Muscle of back (tissue), 11 donors: ENCODE measurements around the gene CAPN14. TPM values are rescaled to one million over a fixed set of nuclear protein-coding genes. Genes with fewer than 3 reads are reported as not detected.
A peak's percentile ranks its signal among the peaks of the same experiment; 100 is the strongest.
"Not testable (repeated sequence)": the region's sequence is repeated elsewhere in the genome, so short reads cannot be mapped to it uniquely, and the experiment has no call there.

Experiments
- DNase-seq, 3 donors: peaks; one replicate each; pipeline versions ENCODE4 v3.0.0 to v3.0.0-alpha.2; 2013
- polyA plus RNA-seq, 10 donors: library from polyadenylated mRNA; unstranded; fragments of 120-200 nt; gene quantifications; one replicate each; pipeline ENCODE4 v1.2.1, GENCODE V29; 2013; ENCODE audit not compliant: insufficient read length in 10 of 10

CAPN14 gene
- polyA plus RNA-seq, 10 donors, result 0.04 to 0.11 (median 0.07) TPM; not detected in 6

DNA sequence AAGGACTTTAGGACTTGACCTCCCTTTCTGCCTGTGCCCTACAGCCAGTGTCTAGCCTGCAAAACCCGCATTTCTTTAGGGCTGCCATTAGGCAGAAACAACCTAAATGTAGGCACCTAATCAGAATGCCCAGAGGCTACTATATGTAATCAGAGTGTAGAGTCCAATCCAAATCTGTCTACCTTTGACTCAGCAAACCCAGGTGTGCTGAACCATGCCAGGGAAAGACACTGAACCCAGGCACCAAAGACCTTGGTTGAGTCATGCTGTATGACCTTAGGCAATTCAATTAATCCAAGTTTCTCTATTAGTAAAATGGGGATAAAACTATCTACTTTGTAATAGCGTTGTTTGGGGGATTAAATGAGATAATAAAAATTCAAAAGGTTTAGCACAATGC, 20.7 kb downstream of the CAPN14 start:
- no peak for DNase-seq

DNA sequence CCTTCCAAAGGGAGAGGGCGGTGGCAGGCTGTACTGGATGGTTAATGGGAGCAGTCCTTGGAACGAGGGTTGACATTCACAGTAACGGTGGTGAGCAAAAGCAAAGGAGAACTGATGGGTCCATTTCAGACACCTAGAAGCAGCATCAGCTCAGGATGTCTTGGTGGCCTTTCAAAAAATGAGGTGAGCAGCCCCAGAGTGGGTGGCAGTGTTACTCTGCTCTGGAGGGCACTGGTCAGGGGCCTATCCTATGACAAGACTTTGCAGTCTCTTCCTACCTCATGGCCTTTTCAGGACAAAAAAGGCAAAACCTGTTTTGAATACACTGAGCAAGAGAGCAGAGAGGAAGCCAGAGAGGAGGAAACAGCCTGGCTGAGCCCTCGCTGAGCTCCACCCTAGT, 23.5 kb downstream of the CAPN14 start:
- DNase-seq, result no peak

DNA sequence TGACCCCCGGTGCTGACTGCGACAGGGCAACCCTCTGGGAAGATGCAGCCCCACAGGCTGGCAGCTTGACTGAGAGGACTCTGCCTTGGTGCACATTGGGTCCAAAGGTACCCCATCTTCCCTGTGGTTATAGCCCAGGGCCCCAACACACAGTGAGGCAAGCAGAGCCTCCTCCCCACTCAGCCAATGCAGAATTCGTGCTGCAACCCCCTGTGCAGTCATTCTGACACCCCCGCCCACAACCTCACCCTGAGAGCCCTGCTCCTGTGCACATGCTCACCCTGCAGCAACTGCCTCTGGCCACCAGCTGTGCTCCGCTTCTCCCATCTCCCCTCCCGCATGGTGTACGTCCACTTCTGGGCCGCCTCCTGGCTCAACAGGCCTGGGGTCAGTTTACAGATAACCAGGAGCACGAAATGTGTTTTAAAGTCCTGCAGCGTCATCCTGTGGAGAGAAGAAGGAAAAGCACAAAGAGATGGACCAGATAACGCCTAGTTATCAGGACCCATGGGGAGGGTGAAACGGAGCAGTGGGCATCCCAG, 24.4 kb downstream of the CAPN14 start:
- DNase-seq, result no peak

DNA sequence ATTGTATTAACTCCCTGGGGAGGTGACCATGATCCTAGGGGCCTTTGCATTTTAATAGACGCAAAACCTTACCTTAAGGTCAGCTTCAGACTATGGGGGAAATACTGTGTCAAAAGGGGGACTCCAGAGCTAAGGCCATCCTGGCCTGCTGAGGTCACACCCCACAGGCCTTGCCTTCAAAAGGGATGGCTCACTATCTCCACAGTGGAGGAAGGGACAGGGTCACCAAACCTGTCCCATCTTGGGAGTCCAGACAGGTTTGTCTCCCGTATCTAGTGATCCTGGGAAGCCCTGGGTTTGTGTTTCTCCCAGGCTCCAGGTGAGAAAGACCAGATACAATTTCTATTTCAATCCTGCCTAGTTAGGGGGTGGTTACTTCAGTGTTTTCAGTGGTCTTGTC, 24.9 kb downstream of the CAPN14 start:
- DNase-seq, result no peak

DNA sequence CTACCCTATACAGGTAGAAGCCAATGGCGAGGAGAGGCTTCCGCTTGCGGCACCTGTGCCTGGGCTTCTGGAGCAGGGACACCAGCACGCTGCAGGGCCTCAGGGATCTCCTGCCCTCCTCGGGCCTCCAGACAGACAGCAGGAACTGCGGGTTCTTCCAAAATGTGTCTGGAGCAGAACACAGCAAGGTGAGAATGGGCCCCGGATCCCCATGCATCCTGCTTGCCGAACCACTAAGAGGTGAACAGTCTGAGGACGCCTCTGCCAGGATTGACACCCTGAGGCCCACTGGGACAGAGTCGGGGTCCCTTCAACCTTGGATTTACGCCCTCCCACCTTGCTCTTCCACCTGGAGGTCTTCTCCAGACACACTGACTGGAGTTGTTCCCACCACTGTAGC, 25.4 kb downstream of the CAPN14 start:
- DNase-seq, result no peak

DNA sequence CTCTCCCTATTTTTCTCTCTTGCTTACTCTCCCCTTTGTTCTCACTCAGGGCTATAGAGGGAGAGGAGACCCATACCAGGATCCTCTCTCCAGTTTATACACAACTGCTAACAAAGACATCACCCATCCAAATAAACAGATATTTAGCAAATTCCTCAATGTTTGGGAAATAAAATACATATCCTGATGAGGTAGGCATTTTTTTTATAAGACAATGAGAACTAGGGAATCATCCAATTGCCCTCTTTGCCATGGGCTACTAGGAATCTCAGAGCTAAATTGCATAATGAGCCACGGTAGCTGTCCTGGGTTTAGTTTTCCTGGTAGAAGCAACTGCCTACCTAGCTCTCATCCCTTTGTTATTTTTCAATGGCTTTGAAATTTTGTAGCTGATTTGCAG, 27.1 kb downstream of the CAPN14 start:
- DNase-seq, result no peak

DNA sequence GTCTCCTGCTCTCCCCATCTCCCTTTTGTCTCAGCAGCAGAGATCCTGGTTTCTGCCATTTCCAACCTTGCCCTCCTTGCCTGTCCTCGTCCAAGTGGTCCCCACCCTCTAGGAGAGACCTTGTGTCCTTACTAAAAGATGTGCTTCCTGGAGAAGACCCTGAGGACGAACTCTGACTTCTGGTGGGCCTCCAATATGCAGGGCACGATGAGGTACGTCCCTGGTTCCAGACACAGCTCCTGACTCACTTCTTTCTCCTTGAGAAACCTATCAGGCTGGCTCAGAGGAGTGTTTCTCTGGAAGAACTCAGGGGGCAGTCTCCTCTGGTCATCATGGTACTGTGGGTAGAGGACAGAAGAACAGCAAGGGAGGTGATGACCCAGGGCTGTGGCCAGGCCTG, 28.2 kb downstream of the CAPN14 start:
- no peak for DNase-seq

DNA sequence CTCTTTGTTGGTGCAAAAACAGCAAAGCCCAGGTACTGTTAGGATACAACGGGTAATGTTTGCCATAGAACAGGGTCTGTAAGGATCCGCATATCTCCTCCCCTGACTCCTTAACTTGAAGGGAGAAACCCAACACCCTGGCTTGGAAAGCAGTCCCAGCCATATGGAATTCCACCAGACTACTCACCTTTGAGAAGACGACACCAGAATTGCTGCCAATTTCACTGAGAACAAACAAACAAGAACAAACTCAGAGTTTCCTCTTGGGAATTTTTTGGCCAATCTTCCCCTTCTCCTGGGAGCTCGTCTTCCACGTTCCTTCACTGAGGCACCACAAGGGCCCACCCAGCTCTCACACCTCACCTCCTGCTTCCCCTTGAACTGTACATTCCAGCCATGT, 29.2 kb downstream of the CAPN14 start:
- DNase-seq, result no peak

DNA sequence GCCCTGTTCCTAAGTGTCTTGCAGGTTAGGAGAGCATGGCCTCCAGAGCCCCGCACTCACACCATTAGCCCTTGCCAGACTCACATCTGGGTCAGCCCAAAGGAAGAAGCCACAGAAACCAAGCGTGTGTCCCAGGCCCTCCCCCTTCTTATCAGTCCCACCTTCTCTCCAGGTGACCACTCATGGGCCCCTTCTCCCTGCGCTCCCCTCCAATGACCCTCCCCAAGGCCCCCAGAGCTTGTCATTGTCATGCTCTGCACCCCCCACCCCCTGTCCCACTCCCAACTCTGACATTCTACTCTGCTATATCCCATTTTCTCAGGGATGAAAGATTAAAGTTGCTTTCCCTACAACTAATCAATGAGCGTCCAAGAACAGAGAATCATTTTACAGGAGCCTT, 30.1 kb downstream of the CAPN14 start:
- DNase-seq, result no peak

DNA sequence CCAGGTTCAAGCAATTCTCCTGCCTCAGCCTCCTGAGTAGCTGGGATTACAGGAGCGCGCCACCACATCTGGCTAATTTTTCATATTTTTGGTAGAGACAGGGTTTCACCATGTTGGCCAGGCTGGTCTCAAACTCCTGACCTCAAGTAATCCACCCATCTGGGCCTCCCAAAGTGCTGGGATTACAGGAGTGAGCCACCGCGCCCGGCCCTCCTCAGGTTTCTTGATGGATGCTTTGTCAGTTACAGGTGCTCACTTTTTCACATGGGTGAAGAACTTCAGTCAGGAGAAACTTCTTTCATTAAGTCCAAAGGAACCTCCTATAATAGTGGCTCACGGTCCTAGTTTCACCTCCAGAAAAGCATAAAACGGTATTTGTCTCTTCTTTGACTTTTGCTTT, 33.3 kb downstream of the CAPN14 start:
- DNase-seq, result not testable (repeated sequence)

DNA sequence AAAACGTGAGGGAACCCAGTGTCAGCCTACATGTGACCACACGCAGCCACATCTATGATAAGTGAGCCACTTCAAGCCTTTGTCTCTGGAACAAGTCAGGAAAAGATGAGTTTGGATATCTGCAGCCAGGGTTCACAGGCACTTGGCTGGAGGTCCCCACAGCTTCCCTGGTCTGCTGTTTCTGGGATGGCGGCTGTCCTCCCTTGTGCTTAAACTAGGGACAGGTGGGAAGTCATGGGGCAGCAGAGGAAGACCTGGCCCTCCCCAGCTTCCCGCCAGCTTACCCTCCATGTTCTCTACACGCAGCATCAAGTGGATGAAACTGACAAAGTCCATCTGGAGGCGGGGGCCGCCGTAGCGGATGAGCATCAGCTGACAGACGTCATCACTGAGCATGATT, 40.6 kb downstream of the CAPN14 start:
- no peak for DNase-seq

DNA sequence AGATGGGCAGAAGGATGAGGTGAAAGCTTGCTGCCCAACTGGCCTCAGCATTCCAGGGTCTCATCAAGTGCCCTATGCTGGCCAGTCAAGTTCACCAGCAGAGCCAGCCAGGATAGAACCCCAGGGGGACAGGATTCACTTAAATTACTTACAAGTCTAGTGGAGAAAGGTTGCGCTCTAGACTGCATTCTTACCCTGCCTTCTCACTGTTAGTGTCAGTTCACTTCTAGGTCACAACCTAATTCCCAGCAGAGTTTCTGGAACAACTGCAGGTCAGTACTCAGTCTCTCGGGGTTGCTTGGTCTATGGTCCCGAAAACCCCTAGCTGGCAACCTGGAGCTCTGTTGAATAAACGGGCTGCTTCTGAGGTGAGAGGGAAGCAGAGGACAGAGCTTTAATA, 46.2 kb downstream of the CAPN14 start:
- no peak for DNase-seq

DNA sequence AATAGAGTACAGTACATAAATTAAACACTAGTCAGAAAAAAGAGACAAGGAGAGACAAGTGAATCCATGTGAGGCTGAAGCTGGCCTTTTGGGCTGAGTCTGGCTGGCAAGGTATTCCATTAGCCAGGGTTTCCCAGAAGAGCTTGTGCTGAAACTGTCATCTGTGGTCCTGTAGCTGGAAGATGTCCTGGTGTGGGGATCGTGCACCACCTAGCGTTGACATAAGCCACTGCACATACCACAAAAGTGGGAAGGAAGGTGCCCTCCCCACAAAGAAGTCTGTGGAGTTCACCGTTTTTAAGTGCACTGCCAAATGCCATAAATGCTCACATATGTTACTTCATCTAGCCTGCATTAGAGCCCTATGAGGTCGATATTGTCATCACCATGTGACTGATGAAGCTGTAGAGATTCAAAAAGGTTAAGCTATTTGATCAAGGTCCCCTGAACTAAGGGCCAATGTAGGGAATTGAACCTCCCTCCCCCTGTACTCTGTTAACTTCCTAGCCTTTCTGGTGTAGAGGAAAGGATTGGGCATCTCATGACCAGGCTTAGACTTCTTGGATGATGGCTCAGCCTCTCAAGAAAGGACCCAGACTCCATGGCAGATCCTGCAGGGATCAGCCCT, 47.1 kb downstream of the CAPN14 start:
- peak; percentile 37 to 71 (median 57) for DNase-seq

DNA sequence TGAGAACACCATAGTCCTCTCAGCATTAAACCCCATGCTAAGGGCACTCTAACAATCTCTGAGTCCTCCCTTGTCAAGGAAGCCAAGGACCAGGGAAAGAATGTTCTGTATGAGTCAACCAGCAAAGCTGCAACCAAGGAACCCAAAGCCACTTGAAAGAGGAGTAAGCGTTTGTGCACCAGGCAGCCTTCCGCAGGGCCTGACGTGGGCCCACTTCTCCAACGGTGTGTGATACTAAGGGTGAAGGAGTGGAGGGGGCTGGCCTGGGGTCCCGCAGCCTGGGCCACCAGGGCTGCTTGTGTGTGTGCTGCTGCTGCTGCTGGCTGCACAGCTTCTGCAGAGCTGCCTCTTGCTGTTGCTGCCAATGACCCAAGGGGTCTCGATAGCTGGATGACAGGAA, 49.0 kb downstream of the CAPN14 start:
- no peak for DNase-seq

DNA sequence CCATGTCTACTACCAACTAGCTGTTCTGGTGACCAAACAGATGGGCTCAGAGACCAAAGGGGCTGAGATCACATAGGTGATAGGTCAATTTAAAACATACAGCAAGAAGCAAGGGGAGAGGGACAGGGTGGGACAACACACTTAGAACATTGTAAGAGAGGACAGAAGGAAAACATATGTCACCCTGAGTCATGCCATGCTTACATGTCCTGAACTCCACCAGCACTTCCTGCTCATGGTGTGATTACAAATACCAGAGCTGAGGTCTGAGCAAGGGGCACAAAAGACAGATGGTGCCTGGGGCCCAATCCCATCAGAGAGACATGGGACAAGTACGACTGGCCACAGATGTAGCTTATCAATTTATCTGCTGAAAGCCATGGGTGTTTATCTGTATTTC, 50.4 kb downstream of the CAPN14 start:
- DNase-seq, result no peak

DNA sequence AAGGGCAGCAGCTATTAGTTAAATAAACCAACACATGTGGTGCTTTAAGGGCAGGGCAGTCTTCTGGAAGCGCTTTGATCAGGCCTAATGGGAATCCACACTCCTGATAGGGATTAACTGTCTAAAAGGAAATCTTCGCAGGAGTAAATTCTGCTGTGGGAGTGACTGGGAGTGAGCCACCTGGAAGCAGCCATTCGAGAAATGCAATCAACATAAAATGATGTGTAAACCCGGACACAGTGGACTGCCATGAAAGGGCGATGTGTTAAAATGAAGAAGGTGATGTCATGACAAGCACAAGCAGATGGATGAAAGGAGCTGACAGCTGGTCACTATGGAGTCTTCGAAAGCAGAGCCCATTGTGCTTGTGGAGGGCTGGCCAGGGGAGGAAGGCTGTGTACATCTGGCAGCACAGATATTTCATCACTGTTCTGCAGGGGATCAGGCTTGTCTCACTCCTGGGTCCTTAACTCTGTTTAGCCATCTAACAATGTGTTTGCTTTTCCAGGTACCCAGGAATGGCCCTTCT, 54.2 kb downstream of the CAPN14 start:
- no peak for DNase-seq

DNA sequence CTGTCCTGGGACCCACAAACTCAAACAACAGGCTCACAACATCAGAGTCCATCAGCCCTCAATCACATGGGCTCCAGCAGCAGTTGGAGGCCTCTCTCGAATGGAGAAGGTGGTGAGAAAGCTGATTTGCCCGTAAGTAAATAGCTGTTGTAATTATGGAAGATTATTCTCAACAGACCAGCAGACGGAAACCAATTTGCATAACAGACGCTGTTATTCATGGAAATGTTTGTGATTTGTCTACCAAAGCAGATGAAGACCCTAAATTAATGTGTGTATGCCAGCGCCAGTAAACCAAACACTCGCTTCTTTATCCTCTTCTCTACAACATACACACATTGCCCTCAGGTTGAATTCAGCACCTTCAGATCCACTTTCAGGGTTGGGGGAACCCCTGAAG, 55.7 kb downstream of the CAPN14 start:
- DNase-seq, result no peak

DNA sequence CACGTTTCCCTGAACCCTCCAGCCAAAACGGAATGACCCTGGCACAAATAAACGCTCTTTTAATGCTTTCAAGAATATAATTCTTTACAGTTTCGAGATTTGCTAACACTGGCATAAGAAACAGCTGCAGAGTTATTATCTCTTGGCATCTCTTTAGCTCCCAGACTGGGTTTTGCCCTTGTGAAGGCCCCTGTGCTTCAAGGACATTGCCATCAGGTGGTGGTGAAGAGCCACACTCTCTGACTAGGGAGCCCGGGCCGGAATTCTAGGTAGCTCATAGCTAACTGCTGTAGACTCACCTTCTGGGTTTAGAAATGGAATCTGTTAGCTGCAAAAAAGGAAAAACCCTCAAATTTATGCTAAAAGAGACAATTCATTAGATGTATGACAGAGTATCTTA, 65.8 kb downstream of the CAPN14 start:
- DNase-seq, result no peak

DNA sequence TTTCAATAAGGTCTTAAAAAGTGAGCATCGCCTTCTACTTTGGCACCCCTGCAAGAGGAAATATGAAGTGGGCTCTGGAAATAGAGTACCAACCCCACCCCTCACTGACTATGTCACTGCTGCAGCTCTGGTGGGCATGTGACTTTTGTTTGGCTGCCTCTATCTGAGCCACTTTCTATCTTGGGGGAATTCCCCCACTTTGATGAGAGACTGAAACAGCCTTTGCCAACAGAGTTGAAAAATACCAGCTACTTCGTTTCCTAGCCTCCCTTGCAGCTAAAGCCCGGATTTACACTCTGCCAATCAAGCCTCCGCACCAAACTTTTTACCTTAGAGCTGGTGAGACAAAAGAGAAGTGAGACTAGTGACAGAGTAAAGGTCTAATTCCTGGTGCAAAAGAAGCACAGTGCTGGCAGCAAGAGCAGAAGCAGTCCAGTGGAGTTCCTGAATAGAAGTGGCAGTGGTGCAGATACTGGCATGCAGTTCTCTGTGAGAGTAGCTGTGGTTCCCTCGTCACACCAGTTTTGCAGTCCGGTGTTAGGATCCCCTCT, 67.1 kb downstream of the CAPN14 start:
- no peak for DNase-seq

DNA sequence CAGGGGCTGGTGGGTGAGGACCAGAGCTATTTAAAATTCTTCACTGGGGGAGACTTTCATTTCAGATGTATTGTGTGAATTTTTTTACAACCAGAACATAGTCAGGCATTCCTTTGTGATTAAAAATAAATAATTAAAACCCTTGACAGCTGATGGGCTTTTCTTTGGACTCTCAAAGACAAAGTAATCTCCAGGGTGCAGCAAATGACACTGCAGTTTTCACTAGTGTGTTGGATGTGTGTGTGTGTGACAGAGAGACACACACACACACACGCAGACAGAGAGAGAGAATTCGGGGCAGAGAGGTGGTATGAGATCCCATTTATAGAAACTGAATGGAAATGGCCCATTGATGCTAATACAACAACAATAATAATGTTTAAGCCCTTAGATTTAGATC, 68.8 kb downstream of the CAPN14 start:
- DNase-seq, result no peak

DNA sequence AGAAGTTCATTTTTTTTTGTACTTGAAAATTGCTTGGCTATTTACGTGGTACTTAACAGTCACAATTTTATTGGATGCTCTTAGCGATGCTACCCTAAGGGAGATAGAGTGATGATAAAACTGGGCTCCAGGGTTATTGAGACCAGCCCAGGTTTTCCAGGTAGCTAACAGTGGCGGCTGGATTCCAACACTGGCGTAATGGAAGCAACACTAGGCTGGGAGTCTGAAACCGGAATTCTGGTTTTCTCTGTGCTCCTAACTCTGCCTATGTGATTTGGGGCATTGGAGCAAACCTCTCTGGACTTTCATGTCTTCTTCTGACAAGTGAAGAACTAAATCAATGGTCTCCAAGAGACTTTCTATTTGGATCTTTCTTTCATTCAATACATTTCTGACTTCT, 69.7 kb downstream of the CAPN14 start:
- no peak for DNase-seq

DNA sequence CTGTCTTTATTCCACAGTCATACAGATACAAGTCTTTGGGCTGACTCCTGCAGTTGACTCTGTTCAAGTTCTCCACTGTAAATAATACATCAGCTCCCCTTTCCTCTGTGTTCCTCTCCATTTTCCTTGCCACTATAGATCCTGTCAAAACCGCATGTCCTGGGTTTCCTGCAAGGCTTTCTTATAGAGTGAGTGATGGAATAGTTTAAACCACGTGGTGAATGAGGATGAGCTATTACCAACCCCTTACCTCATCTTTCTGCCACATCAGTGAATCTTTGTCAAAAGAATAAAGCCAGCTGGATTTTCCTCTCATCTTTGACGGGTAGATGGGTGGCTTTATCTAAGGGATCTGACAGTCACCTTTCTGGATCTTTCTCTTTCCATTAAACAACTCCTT, 75.2 kb downstream of the CAPN14 start:
- DNase-seq, result no peak

DNA sequence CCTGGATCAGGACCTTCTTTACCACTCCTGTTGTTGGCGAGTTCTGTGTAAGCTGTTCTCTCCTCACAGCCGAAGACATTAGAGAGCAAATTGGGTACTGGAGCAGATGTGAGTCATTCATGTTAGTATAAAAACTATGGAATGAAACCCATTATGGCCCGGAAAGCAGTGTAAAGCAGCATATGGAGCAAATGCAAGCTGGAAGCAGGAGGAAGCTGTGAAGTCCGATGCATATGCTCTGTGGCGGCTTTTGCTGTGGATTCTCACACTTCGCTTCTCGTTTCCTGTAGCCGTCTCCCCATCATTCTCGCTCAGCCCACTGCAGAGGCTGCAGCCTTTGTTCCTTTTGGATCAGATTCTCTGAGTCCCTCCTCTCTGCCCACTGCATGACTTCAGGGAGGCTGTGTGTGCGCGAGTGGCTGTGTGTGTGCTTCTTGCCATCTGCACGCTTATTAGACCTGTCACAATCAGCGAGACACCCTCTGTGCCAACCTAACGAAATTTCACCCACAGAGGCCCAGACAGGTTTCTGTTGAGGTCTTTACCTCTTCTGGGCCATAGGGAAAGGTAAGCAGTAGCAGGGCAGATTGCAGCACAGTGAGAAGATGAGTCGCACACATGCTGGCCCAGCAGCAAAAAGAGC, 75.8 kb downstream of the CAPN14 start:
- DNase-seq, result no peak
